Mesenchymal stem cell (in vitro differentiated cells and primary cell): ENCODE results near the gene UQCC3.

Experiments used
- DNase-seq: peaks from one replicate; pipeline ENCODE4 v3.0.0-alpha.2; 2013
- H2AFZ ChIP-seq: one replicate; pipeline ENCODE4 v1.6.1; 2013; ENCODE audit warnings: low read depth, mild to moderate bottlenecking, control low read depth, inconsistent platforms, low read length, moderate library complexity
- H2AK5ac ChIP-seq: 2 replicates; pipeline ENCODE4 v1.6.1; 2013; ENCODE audit warnings: low read length, moderate library complexity, mild to moderate bottlenecking, inconsistent platforms; ENCODE audit not compliant: severe bottlenecking
- H2BK120ac ChIP-seq: one replicate; pipeline ENCODE4 v1.6.1; 2013; ENCODE audit warnings: low read depth, mild to moderate bottlenecking, inconsistent platforms, low read length, moderate library complexity
- H2BK12ac ChIP-seq, 2 experiments: one replicate each; pipeline ENCODE4 v1.6.1; 2013; ENCODE audit warnings: inconsistent platforms in 2 of 2, low read length in 2 of 2, mild to moderate bottlenecking in 2 of 2, moderate library complexity in 2 of 2, control low read depth in 1 of 2
- H2BK15ac ChIP-seq: one replicate; pipeline ENCODE4 v1.6.1; 2013; ENCODE audit warnings: mild to moderate bottlenecking, low read depth, inconsistent platforms; ENCODE audit not compliant: poor library complexity, severe bottlenecking
- H2BK5ac ChIP-seq: 2 replicates; pipeline ENCODE4 v1.6.1; 2013; ENCODE audit warnings: low read depth, mild to moderate bottlenecking, low read length, control low read depth, inconsistent platforms; ENCODE audit not compliant: poor library complexity, severe bottlenecking
- H3K14ac ChIP-seq, 2 experiments: one replicate each; pipeline ENCODE4 v1.6.1; 2013; ENCODE audit warnings: inconsistent platforms in 2 of 2, low read length in 2 of 2, control low read depth in 1 of 2, mild to moderate bottlenecking in 1 of 2, moderate library complexity in 1 of 2
- H3K18ac ChIP-seq, 2 experiments: one replicate each; pipeline ENCODE4 v1.6.1; 2013; ENCODE audit warnings: inconsistent platforms in 2 of 2, low read length in 2 of 2, control low read depth in 1 of 2, low read depth in 1 of 2, mild to moderate bottlenecking in 1 of 2
- H3K23ac ChIP-seq, 2 experiments: one replicate each; pipeline ENCODE4 v1.6.1; 2013; ENCODE audit warnings: inconsistent platforms in 2 of 2, low read length in 2 of 2, mild to moderate bottlenecking in 2 of 2, moderate library complexity in 2 of 2, control low read depth in 1 of 2
- H3K27ac ChIP-seq: 2 replicates; pipeline ENCODE4 v1.5.1; 2013; ENCODE audit warnings: mild to moderate bottlenecking, moderate library complexity, low read length, control low read depth, inconsistent platforms; ENCODE audit not compliant: poor library complexity, severe bottlenecking
- H3K27me3 ChIP-seq, 2 experiments: 2 replicates each; pipeline versions ENCODE4 v1.6.1 to v1.7.0; 2013; ENCODE audit warnings: low read length in 2 of 2, mild to moderate bottlenecking in 2 of 2, moderate library complexity in 2 of 2, control low read depth in 1 of 2, inconsistent platforms in 1 of 2; ENCODE audit not compliant: control insufficient read depth in 1 of 2, insufficient read depth in 1 of 2
- H3K36me3 ChIP-seq, 2 experiments: 2 replicates each; pipeline versions ENCODE4 v1.6.1 to v1.7.0; 2013; ENCODE audit warnings: low read length in 2 of 2, control low read depth in 1 of 2, inconsistent platforms in 1 of 2, low read depth in 1 of 2, mild to moderate bottlenecking in 1 of 2; ENCODE audit not compliant: insufficient read depth in 2 of 2, control insufficient read depth in 1 of 2
- H3K4ac ChIP-seq, 2 experiments: one replicate each; pipeline ENCODE4 v1.6.1; 2013; ENCODE audit warnings: inconsistent platforms in 2 of 2, low read length in 2 of 2, mild to moderate bottlenecking in 2 of 2, moderate library complexity in 2 of 2, control low read depth in 1 of 2, low read depth in 1 of 2
- H3K4me1 ChIP-seq: 2 replicates; pipeline ENCODE4 v1.6.1; 2013; ENCODE audit warnings: low read depth, low read length, control low read depth; ENCODE audit not compliant: control insufficient read depth, insufficient read depth
- H3K4me2 ChIP-seq: 2 replicates; pipeline ENCODE4 v1.6.1; 2013; ENCODE audit warnings: low read length, mild to moderate bottlenecking, inconsistent platforms; ENCODE audit not compliant: poor library complexity, severe bottlenecking
- H3K4me3 ChIP-seq, 2 experiments: 2 replicates each; pipeline versions ENCODE4 v1.5.1 to v1.7.0; 2013; ENCODE audit warnings: low read length in 2 of 2, mild to moderate bottlenecking in 2 of 2, control low read depth in 1 of 2, low read depth in 1 of 2; ENCODE audit not compliant: insufficient read depth in 1 of 2
- H3K79me1 ChIP-seq: replicated peaks from 2 replicates; pipeline ENCODE4 v1.6.1; 2013; ENCODE audit warnings: mild to moderate bottlenecking, control low read depth, low read length, inconsistent platforms; ENCODE audit not compliant: poor library complexity, severe bottlenecking
- H3K9ac ChIP-seq: 2 replicates; pipeline ENCODE4 v1.7.0; 2013; ENCODE audit warnings: mild to moderate bottlenecking, low read length, moderate library complexity
- H3K9me3 ChIP-seq: 2 replicates; pipeline ENCODE4 v1.7.0; 2013; ENCODE audit warnings: mild to moderate bottlenecking, low read length; ENCODE audit not compliant: control insufficient read depth
- H4K8ac ChIP-seq: one replicate; pipeline ENCODE4 v1.6.1; 2013; ENCODE audit warnings: inconsistent platforms, mild to moderate bottlenecking, low read length, moderate library complexity
- H4K91ac ChIP-seq: one replicate; pipeline ENCODE4 v1.6.1; 2013; ENCODE audit warnings: mild to moderate bottlenecking, low read length, inconsistent platforms
- WGBS: methylation state at CpG from one replicate; pipeline ENCODE4 v1.1.7; 2013; ENCODE audit warnings: mixed read lengths; 5-methylcytosine and 5-hydroxymethylcytosine counted together

UQCC3 gene

GRCh38 chr11:62644220-62644619 lies 27.3 kb upstream of the UQCC3 start:
- H3K27ac ChIP-seq: no peak overlapping the region
- H3K4me3 ChIP-seq: no peak overlapping the region
- H3K4me2 ChIP-seq: no peak overlapping the region
- 83% methylated on average over 8 of the region's 8 CpGs for WGBS
- no peak overlapping the region for H3K4ac ChIP-seq
- H4K91ac ChIP-seq: no peak overlapping the region
- H2BK5ac ChIP-seq: no peak overlapping the region
- H3K36me3 ChIP-seq: peaks cover 41 to 53% of the 10 kb centered on the region in 2 experiments
- H3K18ac ChIP-seq: no peak overlapping the region
- no peaks in the 10 kb centered on the region for H3K27me3 ChIP-seq
- no peak overlapping the region for H2BK120ac ChIP-seq
- no peak overlapping the region for H2BK15ac ChIP-seq
- H2AK5ac ChIP-seq: no peak overlapping the region
- no peak for DNase-seq
- H4K8ac ChIP-seq: no peak overlapping the region
- H2BK12ac ChIP-seq: no peak overlapping the region
- H3K14ac ChIP-seq: no peak overlapping the region
- H3K9me3 ChIP-seq: no peaks in the 10 kb centered on the region
- peak overlapping the region; percentile 99 for H3K9ac ChIP-seq
- H3K23ac ChIP-seq: no peak overlapping the region
- peaks cover 10% of the 10 kb centered on the region for H3K4me1 ChIP-seq
- no peak overlapping the region for H2AFZ ChIP-seq
- H3K79me1 ChIP-seq: peaks cover 19% of the 10 kb centered on the region

- Histone ChIP-seq H3K9ac (peak overlapping the region; percentile 99), H2BK12ac (no peak overlapping the region), H2BK15ac (no peak overlapping the region), H2BK5ac (no peak overlapping the region), H2AK5ac (peak overlapping the region; percentile 6), H4K91ac (no peak overlapping the region), H3K27me3 (no peaks in the 10 kb centered on the region), H3K9me3 (no peaks in the 10 kb centered on the region), H3K4me2 (peak overlapping the region; percentile 51), H3K23ac (no peak overlapping the region), H3K4ac (peak overlapping the region; percentile 35 to 92), H3K14ac (no peak overlapping the region), H4K8ac (no peak overlapping the region), H3K36me3 (peaks cover 45 to 54% of the 10 kb centered on the region in 2 experiments), H3K4me3 (peak overlapping the region; percentile 71 to 95), H2AFZ (no peak overlapping the region), H3K27ac (peak overlapping the region; percentile 40), H2BK120ac (no peak overlapping the region), H3K79me1 (peaks cover 18% of the 10 kb centered on the region), H3K4me1 (peaks cover 12% of the 10 kb centered on the region), H3K18ac (peak overlapping the region in 1 of 2 experiments; percentile 22)
- WGBS: 27% methylated on average over 11 of the region's 11 CpGs
- DNase-seq: no peak
These were observed 25.9 kb upstream of the UQCC3 start for GRCh38 chr11:62645671-62645945.

- peak within 1 kb of the TSS; percentile 95 for H3K27ac ChIP-seq
- no peaks in the 10 kb centered on the region for H3K9me3 ChIP-seq
- peak within 1 kb of the TSS; percentile 35 to 92 for H3K4ac ChIP-seq
- H2AFZ ChIP-seq: no peak within 1 kb of the TSS
- peak within 1 kb of the TSS; percentile 93 for H4K91ac ChIP-seq
- peak within 1 kb of the TSS; percentile 76 for H2BK15ac ChIP-seq
- peak within 1 kb of the TSS; percentile 99 for H3K9ac ChIP-seq
- peak within 1 kb of the TSS; percentile 89 for H2AK5ac ChIP-seq
- peak within 1 kb of the TSS; percentile 94 for H4K8ac ChIP-seq
- H3K36me3 ChIP-seq: peaks cover 45 to 50% of the 10 kb centered on the region in 2 experiments
- peak; percentile 98 for DNase-seq
- H3K23ac ChIP-seq: no peak within 1 kb of the TSS
- peak within 1 kb of the TSS; percentile 96 for H2BK5ac ChIP-seq
- peak within 1 kb of the TSS; percentile 51 for H3K4me2 ChIP-seq
- H3K14ac ChIP-seq: peak within 1 kb of the TSS; percentile 19 to 45
- peak within 1 kb of the TSS; percentile 22 to 89 for H3K18ac ChIP-seq
- H3K4me3 ChIP-seq: peak within 1 kb of the TSS; percentile 71 to 95
- H3K4me1 ChIP-seq: peaks cover 14% of the 10 kb centered on the region
- peaks cover 21% of the 10 kb centered on the region for H3K79me1 ChIP-seq
- H3K27me3 ChIP-seq: no peaks in the 10 kb centered on the region
- 1% methylated on average over 67 of the region's 73 CpGs for WGBS
- H2BK12ac ChIP-seq: peak within 1 kb of the TSS in 1 of 2 experiments; percentile 71
- H2BK120ac ChIP-seq: peak within 1 kb of the TSS; percentile 82
These were observed 25.3 kb upstream of the UQCC3 start, which contains the start of gene GANAB for GRCh38 chr11:62645946-62646824. GANAB (minus strand) TSS chr11:62646613; CDS start chr11:62646599, 14 bp downstream.

DNA sequence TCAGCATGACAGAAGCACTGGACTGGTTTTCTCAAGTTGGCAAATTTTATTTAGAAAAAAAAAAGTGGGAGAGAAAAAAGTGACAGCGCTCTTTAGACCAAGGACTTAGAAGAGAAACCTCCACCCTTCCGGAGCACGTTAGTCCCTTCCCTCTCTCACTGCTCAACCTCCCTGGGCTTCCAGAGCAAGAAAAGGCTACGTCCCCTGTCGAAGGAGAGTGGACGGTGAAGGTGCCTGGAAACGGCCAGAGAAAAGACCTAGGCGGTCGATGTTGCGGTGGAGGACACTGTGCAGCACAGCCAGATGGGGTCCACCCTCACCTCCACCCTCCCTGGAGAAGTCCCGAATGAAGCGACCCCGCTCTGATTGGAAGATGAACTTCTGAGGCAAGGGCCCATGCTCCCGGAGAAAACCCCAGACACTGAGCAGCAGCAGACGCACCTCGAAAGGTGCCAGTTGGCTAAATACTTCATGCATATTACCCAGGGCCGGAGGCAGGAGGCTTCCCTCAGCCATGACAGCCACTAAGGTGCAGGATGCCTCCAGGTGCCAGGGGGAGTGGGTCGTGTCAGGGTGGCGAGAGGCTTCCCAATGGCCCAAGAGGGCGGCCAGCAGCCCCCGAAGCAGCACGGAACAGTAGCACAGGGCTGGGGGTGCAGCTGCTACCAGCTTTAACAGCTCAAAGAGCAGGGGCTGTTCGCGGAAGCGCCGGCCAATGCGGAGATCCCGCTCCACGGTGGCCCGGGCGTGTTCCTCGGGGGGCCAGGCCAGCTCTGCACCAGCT lies 24.5 kb upstream of the UQCC3 start:
- Histone ChIP-seq H3K9ac (peak overlapping the region; percentile 65), H3K14ac (no peak overlapping the region), H3K4ac (no peak overlapping the region), H2AFZ (no peak overlapping the region), H3K36me3 (peaks cover 45 to 50% of the 10 kb centered on the region in 2 experiments), H2AK5ac (no peak overlapping the region), H3K79me1 (peaks cover 21% of the 10 kb centered on the region), H2BK15ac (peak overlapping the region; percentile 12), H3K27me3 (no peaks in the 10 kb centered on the region), H4K8ac (no peak overlapping the region), H3K4me3 (peak overlapping the region in 1 of 2 experiments; percentile 95), H3K18ac (no peak overlapping the region), H2BK5ac (no peak overlapping the region), H4K91ac (peak overlapping the region; percentile 53), H3K27ac (no peak overlapping the region), H2BK12ac (peak overlapping the region in 1 of 2 experiments; percentile 71), H3K9me3 (no peaks in the 10 kb centered on the region), H2BK120ac (no peak overlapping the region), H3K23ac (no peak overlapping the region), H3K4me2 (peak overlapping the region; percentile 1), H3K4me1 (peaks cover 14% of the 10 kb centered on the region)
- WGBS: 78% methylated on average over 31 of the region's 32 CpGs
- DNase-seq: no peak
